A549 (cell line): Measurements from ENCODE around the gene EDARADD.

Experiments
- CTCF ChIP-seq: fragments of >200 bp; sonication (Bioruptor Twin); formaldehyde crosslinking; IDR thresholded peaks from 3 replicates; pipeline ENCODE4 v1.5.1; 2016
- REST ChIP-seq: fragments of 200-600 bp; sonication (generic); IDR thresholded peaks from 2 replicates; pipeline ENCODE4 v1.6.1; 2016; ENCODE audit warnings: antibody characterized with exemption, mild to moderate bottlenecking, moderate library complexity

- no peak for TF ChIP-seq REST
- no peak for TF ChIP-seq CTCF
These were observed 42.1 kb upstream of the EDARADD start for GRCh38 chr1:236351875-236352573.
